ENCODE results near the gene ID2.

The ID2 gene

DNA sequence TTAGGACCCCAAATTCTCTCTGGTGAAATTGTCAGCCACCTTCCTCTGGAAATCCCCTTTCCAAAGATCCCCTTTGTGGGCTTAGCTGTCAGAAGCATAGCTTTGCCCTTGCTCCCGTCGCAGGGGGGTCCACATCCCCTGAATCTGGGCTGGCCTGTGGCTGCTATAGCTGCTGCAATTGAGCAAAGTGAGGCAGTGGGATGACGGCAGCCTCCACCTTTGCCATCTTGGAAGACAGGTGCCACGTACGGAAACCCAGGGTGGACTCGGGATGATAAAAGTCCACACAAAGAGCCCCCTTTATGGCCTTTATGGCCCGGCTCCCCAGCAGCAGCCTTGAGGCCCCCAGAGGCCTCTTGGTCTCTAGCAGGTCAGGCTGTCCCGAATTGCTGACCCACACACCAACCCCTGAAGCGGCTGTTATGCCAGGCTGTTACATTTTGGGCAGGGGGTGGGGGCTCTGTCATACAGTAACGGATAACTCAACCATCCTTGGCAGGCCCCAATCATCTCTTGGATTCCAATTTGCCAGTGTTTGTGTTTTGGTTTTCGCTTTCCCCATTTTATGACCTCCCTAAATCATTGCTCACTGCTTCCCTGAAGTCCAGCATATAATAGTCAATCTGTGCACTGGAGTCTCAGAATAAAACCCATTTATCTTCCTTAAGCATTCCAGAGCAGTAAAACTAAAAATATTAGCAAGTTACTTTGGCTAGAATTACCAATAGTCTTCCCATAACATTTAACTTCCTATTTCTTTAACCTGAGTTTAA, 33.2 kb upstream of the ID2 start:
- no peak for DNase-seq

DNA sequence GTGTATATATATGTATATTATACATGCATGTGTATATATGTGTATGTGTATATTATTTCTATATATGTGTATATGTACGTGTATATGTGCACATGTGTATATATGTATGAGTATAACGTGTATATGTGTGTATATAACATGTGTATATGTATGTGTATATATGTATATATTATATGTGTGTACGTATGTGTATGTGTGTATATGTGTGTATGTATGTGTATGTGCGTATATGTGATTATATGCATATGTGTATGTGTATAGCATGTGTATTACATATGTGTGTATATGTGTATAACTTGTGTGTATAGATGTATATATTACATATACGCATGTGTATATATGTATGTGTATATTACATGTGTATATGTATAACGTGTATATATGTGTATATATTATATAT, 32.1 kb upstream of the ID2 start:
- DNase-seq, result no peak

DNA sequence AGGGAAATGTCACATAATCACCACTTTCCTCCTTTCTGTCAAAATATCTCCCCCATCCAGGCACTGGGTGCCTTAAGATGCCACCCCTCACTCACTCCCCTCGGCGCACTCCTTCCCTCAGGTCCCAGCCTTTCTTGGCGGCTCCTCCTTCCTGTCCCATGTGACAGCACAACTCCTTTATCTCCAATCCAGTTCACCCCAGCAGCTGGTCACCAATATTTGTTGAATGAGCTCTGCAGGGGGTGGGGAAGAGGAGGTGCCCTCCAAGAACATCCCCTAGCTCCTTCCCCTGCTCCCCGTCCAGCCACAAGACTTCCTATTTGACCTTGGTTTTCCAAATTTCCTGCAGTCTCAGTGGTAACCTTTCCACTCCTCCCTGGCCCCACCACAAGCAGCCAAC, 31.6 kb upstream of the ID2 start:
- DNase-seq, result no peak

DNA sequence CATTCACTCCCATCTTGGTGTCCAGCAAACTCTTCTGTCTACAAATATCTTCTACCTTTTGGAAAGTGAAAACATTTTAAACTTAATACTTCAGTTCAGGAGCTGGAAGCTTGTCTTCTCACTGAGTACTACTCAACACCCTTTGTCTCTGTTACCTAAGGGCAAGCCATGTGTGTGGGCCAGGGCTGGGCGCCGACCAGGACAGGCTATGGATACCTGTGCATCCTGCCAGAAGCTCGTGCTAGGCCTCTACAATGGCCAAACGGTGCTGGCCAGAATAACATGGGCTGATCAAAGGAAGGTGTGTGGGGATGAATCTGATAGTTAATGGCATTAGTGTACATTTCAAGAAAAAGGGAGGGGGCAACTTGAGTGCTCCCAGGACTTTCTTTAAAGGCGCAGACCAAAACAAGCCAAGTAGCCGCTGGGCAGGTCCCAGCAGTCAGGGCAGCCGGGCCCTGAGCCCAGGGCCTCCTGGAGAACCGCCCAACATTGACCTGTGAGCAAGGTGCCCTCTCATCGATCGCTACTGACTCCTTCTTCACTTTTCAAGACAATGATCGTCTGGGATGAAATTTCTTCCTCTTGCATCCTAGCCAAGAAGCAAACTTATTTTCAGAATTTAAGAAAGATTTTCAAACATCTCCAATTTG, 29.0 kb upstream of the ID2 start:
- DNase-seq, result no peak

DNA sequence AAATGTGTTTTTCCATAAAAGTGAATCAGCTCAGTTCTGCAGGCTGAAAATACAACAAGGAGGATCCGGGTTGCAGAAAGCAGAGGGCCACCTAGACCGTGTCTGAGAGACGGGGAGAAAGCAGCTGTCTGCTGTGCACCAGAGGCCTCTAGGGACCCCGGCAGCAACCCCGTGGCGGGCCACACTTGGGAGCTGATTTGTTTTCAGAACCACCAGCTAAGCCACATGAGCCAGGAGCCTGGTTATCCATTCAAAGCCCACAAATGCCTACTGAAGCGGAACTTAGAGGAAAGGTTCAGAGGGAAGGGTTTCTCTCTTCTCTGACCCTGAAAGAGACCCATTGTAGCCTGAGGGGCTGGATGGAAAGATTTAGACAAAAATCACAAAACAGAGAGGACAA, 28.4 kb upstream of the ID2 start:
- no peak for DNase-seq

DNA sequence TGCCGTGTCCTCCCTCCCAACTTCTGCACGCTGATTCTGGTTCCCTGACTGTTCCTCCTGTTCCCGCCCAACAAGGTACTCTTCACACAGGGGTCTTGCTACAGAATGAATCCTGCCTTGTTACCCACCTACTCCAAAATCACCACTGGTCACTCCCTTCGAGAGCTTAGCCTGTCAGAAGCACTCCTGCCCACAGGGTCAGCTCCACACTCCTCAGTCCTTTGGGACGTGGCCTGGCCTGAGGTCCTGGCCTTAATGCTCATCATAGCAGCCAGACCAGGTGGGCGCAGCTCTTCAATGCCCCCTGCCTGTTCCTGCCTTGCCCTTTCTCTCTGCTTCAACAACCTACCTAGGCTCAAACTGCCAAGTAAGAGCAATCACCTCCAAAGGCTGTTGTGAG, 27.8 kb upstream of the ID2 start:
- no peak for DNase-seq

DNA sequence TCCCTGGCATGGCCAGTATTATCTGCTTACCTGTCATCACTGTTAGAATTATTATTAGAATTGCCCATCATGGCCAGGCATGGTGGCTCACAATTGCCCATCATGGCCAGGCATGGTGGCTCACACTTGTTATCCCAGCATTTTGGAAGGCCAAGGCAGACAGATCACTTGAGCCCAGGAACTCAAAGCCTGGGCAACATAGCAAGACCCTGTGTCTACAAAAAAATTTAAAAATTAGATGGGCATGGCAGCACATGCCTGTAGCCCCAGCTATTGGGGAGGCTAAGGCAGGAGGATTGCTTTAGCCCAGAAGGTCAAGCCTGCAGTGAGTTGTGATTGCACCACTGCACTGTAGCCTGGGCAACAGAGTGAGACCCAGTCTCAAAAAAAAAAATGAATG, 27.4 kb upstream of the ID2 start:
- no peak for DNase-seq

DNA sequence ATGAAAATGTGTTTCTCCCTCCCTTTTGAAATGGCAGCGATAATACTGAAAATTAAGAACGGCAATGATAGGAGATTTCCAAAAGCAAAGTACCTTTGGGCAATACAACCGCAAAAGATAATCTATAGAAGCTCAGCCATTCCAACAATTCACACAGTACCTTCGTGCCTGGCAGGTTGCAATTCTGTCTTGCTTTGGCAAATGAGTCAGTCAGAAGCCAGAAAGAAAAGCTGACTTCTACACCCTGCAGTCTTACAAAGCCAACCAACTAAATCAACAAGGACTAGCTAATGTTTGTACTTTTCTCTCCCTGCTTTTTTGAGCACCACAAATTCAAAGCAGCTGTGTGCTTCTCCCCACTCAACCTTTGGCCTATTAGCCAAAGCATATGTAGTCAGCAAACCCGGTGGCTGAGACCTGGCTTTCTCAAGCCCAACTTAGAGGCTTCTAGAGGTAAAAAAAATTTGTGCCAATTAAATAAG, 25.7 kb upstream of the ID2 start:
- DNase-seq, result peak; percentile 31

DNA sequence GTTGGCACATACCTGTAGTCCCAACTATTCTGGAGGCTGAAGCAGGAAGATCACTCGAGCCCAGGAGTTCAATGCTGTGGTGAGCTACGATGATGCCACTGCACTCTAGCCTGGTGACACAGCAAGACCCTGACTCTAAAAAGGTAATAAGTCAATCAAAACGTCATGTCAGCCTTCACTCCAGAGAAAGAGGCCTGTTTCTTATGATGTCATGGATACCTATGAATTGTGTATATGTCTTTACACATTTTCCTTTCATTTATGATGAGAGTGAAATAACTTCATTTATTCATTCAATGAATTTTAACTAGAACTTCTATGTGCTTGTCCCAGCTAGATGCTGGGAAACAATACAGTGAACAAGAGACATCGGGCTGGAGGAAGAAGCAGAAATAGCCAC, 25.0 kb upstream of the ID2 start:
- DNase-seq, result no peak

DNA sequence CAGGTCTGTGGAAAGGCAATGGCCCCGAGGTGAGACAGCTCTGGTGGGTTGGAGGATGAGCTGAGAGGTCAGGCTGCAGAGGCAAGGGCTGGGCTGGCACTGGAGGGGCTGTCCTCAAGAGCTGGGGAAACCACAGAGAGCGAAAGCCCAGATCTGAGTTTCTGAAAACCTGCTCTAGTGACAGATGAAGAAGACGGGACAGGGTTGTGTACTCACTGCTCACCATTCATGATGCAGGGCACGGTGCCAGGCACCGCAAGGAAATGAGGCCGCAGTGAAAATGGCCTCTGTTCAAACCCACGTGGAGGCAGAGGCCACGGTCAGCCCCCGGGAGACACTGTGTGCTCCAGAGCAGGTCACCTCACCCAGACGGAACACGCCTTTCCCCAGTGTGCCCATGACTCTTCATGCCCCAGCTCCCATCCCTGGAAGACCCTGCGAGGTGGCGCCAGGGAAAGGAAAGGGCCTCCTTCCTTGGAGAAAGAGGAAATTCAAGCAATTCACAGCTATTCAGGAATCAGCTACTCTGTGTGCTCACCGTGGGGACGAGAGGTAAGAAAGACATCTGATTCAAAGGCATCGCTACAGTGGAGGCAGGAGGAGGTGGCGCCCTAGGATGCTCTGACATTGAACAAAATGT, 24.3 kb upstream of the ID2 start:
- no peak for DNase-seq

DNA sequence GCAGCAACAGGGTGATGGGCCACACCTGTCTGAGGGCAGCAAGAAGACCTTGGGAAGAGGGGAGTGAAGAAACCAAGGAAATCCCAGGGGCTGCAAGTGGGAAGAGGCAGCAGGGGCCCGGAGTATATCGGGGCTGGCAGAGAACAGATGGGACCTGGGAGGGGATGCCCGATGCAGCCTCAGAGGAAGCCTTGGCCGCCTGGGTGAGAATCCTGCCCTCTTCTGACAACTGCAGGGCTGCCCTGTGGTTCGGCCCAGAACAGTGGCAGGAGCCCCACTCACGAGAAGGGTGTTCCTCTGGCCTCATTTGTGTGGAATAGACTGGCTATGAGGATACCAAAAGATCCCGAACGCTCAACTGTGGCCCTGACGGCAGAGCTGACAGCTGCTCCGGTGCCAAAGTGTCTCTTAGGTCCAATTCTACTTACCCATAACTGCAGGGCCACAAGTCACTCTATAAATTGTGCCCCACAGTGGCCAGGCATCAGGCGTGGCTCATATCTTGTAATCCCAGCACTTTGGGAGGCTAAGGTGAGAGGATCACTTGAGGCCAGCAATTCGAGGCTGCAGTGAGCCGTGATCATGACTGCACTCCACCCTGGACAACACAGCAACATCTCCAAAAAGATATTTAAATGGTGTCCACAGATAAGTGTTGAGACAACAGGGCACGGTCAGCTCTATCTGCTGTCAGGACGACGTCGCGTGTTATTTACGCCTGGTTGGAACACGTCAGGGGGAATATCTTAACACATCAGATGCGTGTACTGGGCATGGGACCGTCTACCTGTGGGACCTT, 23.6 kb upstream of the ID2 start:
- DNase-seq, result no peak

DNA sequence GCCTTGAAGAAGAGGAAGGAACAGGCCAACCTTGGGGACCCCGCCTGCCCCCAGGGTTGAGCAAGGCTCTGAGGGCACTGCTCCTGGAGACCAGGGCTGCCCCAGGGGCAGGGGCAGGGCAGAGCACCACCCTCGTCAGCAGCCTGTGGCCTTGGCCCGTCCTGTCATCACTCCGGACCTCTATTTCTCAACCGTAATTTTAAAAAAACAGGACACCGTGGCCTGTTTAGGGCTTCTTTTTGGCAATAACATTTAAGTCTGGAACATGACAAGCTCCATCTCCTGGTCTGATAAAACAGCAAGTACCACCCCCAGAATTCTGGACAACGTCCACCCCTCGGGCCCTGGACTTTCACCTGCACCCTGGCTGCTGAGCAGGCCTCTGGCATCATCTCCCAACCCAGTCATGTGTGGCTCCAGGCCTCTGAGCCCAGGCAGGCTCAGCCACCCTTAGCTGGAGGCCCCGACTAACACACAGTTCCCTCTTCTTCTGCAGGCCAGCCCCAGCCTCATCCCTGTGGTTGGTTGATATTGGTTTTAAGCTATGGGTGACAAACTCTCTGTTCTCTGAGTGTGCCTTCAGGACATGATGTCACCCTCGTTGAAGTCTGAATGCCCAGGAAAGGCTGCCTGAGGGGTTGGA, 22.6 kb upstream of the ID2 start:
- DNase-seq, result no peak

DNA sequence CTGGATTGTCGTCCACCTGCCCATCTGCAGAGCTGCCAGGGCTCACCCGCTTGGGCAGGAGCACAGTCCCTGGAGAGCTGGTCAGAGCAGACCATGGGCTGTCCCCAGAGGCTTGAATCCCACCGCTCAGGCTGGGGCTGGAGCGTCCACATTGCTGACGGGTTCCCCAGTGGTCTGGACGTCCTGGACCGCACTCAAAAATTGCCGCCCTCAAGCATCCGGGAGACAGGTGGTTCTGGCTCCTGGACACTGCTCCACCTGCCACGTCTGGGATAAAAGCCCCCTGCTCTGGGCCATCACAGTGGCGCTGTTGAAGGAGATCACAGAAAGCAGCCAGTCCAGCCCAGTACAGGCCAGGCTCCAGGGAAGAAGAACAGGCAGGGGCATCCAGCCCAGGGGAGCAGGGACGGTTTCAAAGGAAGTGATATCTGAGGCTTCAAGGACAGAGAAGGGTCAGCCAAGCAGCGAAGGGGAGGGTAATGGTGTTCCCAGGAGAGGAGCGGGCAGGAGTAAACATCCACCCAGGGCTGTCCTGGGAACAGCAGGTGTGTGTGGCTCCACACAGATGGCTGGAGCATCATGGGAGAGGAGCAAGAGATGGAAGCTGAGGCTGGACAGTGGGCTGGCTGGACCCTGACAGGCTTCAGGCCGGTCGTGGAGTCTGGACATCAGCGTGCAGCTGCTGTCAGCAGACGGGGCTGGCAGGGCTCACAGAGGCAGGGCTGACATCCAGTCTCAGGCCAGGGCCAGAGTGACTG, 21.9 kb upstream of the ID2 start:
- DNase-seq, result no peak

DNA sequence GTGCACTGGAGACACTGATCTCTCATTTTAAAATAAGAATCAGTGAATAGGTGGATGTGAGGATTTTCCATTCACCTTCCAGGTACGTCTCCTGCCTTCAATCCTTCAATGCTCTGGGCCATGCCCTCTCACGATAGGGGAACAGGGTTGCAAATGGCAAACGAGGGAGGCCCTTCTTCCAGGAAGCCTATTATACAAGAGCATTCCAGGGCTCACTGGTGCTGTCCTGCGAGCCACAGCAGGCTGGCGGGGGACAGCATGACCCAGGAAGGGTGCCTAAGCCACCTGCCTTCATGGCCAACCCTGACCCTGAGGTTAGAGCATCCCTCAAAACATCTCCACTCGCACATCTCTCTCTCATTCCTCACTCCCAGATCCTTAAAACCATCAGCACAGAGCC, 20.6 kb upstream of the ID2 start:
- DNase-seq, result no peak

DNA sequence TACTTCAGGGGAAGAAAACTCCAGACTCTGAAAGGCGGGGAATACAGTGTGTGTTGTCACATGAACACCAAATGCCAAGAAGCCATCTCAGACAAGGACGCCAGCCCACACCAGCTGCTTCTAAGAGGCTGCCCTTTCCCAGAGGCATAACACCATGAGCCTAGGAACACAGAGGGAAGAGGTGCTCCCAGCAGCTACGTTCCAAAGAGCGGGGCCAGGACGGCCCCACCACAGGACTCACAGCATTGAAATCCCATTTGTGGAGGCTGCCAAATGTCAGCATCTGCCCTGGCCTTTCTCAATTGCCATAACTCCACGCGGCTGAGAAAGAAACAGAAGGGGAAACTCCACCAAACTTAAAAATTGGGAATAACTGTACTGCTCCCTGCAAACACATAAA, 20.1 kb upstream of the ID2 start:
- DNase-seq, result no peak

DNA sequence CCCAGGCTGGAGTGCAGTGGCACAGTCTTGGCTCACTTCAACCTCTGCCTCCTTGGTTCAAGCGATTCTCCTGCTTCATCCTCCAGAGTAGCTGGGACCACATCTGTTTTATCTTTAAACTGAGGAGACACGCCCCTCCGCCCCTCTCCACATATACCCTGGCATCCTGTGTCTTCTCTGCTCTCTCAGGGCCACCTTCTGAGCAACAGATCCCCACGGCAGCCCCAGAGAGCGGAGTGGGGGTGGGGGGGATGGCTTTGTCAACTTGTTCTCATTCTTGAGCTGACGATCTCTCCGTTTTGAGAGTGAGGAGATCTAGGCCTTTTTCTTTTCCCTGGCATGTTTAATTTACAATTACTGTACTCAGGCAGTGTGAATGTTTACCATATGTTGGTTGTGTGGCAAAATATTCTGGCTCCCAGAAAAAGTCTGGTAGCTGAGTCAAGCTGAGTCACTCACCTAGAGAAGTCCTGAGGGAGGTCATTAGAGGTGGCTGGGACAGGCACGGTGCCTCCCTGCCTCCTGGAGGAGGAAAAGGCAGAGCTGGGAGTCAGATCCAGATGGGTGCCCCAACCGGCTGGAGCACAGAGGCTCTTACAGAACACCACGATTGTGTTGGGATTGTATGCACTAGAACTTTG, 19.5 kb upstream of the ID2 start:
- no peak for DNase-seq

DNA sequence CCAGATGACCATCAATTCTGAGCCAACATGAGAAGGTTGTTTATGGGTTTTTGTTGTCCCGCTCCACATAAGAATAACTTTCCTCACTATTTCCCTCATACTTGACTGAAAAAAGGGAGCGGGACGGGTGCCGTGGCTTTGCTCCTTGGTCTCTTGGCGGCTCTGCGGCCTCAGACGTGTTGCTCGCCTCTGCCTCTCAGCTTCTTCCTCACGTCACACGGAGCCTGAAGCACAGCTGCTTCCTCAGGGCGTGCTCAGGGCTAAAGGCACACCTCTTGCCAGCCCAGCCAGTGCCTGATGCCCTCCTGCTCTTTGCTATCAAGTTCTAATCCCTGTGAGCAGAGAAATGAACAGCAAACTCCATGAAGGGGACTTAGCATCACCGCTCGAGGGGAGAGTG, 17.9 kb upstream of the ID2 start:
- no peak for DNase-seq

DNA sequence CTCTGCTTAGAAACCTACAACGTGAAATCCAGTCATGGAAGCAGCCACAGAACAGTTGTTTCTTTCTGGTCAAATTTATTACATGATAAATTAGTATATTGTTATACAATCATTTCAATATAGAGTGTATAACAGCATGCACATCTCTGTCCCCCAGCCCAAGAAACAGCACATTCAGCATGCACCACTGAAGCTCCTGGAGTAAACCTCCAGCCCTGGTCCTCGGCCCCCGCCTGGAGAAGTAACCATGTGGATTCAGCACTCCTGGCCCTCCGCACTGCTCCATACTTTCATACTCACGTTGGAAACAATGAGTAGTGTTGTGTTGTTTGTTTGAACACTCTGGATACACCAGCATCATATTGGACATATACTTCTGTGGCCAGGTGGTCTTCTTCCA, 15.3 kb upstream of the ID2 start:
- no peak for DNase-seq

DNA sequence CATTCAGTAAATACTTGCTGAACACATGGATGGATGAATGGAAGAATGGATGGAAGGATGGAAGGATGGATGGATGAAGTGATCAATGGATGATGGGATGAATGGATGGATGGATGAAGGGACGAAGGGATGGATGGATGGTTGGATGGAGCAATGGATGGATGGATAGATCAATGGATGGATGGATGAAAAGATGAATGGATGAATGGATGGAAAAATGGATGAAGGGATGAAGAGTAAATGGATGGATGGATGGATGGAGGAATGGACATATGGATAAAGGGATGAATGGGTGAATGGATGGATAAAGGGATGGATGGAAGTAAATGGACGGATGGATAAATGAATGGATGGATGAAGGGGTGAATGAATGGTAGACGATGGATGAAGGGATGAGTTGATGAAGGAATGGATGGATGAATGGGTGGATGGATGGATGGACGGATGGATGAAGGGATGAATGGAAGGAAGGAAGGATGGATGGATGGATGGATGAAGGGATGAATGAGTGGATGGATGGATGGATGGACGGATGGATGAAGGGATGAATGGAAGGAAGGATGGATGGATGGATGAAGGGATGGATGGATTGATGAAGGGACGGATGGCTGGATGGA, 13.9 kb upstream of the ID2 start:
- no peak for DNase-seq

DNA sequence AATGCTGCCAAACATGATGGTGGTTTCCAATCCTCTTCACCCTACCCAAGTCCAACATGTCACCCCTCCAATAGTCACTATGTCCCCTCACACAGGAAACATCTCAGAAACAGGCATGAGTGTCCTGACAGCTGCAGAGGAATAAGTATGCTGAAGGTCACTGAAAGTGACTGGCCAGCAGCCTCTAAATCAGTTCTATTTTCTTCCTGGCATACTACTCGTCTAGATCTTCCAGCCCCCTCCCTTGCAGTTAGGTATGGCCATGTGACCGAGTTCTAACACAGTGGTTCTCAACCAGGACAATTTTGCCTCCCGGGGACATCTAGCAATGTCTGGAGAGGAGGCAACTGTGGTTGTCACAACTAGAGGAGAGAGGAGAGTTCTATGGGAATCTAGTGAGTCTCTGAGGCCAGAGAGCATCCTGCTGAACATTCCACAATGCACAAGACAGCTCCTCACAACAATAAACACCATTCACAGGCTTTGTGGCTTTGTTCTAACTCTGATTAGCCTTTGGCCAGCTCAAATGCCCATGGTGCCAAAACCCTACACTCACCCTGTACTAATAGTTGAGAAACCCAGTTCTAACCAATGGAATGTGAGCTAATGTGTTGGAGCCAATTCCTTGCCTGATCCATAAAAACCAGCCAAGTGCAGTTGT, 12.6 kb upstream of the ID2 start:
- no peak for DNase-seq

DNA sequence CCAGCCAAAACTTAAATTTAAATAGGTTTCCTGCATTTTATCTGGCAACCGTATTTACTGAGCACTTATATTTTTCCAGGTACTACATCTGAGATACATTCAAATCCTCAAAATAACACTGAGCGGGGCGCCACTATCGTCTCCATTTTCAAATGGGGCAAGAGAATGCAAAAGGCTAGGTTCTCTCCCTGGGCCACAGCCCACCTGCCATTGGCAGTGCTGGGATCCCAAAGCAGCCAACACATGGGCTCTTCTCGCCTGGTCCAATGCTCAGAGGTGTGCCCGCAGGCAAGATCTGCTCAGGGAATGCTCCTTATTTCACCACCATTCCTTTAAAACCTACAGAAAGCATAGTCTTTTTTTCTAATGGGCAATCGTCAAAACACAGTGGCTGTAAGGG, 11.3 kb upstream of the ID2 start:
- DNase-seq, result no peak
